ENCODE results near the gene GSX2. TPM values are rescaled to one million over a fixed set of nuclear protein-coding genes. Genes with fewer than 3 reads are reported as not detected.

Gene GSX2
- total and polyA plus RNA-seq, 8 donors = not detected

DNA sequence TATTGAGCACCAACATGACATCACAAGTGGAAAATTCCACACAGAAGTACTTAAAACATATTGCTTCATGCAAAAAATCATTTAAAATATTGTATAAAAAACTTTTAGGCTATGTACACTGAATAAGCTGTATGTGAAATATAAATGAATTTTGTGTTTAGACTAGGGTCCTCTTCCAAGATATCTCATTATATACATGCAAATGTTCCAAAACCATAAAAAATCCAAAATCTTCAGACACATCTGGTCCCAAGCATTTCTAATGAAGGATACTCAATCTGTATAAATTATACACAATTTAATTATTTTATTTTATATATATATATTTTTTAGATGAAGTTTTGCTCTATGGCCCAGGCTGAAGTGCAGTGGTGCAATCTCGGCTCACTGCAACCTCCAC lies 10.1 kb upstream of the GSX2 start:
- 91 to 100% methylated on average over 1 of the region's 1 CpG for WGBS, 2 donors
- H3K27ac ChIP-seq = no peak overlapping the region
- no peak for DNase-seq
- intact Hi-C loops (cut with DNase I) = no loop called here
- TF ChIP-seq CTCF (IDR thresholded peaks at IDR 0.05) = no peak
- H3K9me3 ChIP-seq = no peaks in the 10 kb centered on the region
- H3K4me1 ChIP-seq = peaks cover 0 to 7% (median 4%) of the 10 kb centered on the region in 3 donors
- FAIRE-seq = no peak
- no peak for ATAC-seq
- H3K4me3 ChIP-seq = no peak overlapping the region
- H3K27me3 ChIP-seq = peaks cover 0 to 24% (median 2%) of the 10 kb centered on the region in 4 donors
- no peaks in the 10 kb centered on the region for H3K36me3 ChIP-seq

DNA sequence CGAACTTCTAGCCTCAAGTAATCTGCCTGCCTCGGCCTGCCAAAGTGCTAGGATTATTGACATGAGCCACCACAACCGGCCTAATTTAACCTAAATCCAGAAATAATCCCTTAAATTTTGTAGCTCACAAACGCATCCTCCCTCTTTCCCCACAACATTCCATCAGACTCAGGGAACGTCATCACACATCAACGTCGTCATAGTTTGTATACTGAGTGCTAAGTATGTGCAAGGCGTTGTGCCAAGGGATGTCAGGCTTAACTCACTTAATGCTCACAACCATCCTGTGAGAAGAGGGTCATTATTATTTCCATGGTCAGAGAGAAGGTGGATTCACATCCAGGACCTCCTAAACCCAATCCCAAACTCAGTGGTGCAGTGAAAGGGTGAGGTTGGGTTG lies 9.6 kb upstream of the GSX2 start:
- no peak for FAIRE-seq
- peaks cover 0 to 7% (median 4%) of the 10 kb centered on the region in 3 donors for H3K4me1 ChIP-seq
- no peak for TF ChIP-seq CTCF (IDR thresholded peaks at IDR 0.05)
- no peak overlapping the region for H3K27ac ChIP-seq
- no peak for DNase-seq
- no peaks in the 10 kb centered on the region for H3K36me3 ChIP-seq
- peaks cover 0 to 29% (median 2%) of the 10 kb centered on the region in 4 donors for H3K27me3 ChIP-seq
- WGBS, 2 donors = 75 to 90% methylated on average over 8 of the region's 8 CpGs
- no peaks in the 10 kb centered on the region for H3K9me3 ChIP-seq
- no peak for ATAC-seq
- intact Hi-C loops (cut with DNase I) = no loop called here
- no peak overlapping the region for H3K4me3 ChIP-seq

- 4 to 5% methylated on average over 27 of the region's 27 CpGs for WGBS, 2 donors
- Histone ChIP-seq H3K27ac (peak overlapping the region in 1 of 4 donors; percentile 61), H3K9me3 (no peaks in the 10 kb centered on the region), H3K4me1 (peaks cover 0 to 7% (median 4%) of the 10 kb centered on the region in 3 donors), H3K27me3 (peaks cover 0 to 35% (median 2%) of the 10 kb centered on the region in 4 donors), H3K36me3 (no peaks in the 10 kb centered on the region), H3K4me3 (peak overlapping the region in 3 of 4 donors; percentile 31 to 54 (median 35))
- ATAC-seq (peak; percentile 75 to 85 (median 84)), FAIRE-seq (no peak), DNase-seq (peak; percentile 25 to 75 (median 55))
- intact Hi-C loops (cut with DNase I) = no loop called here
- TF ChIP-seq CTCF (IDR thresholded peaks at IDR 0.05) = no peak
These were observed 8.9 kb upstream of the GSX2 start for GRCh38 chr4:54090804-54091623.

DNA sequence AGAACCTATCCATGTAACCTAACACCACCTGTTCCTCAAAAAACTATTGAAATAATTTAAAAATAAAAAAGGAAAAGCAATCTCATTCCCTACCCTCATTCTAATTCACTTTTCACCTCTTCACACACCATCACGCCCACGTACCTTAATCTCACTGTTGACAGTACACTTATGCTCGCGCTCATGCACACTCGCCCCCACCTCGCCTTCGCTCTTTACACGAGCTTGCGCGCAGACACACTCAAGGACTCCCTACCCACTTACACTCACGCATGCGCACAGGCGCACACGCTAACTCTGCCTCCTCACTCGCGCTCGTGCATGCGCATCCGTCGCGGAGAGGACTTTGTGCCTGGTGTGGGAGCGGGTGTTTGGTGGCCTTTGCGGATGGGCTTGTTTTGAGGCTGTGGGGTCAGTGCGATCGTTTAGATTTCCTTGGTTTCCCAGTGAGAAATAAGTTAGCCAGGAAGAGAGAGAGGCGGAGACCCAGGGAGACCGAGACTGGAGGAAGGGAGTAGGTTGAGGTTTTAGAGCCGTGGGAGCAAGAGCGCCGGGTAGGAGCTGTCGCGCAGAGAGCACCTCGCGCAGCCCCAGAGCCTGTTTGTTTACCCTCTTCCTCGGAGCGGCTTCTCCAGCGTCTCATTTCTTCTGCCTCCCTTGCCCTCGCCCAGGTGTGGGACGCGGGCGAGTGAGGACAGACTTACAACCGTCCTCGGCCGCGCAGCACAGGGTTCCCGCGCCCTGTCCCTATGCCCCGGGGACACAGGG lies 8.1 kb upstream of the GSX2 start:
- 1% methylated on average over 41 to 48 of the region's 48 CpGs for WGBS, 2 donors
- ATAC-seq (peak; percentile 75 to 88 (median 86)), DNase-seq (peak; percentile 50 to 89 (median 66)), FAIRE-seq (no peak)
- Histone ChIP-seq H3K9me3 (no peaks in the 10 kb centered on the region), H3K4me3 (peak overlapping the region; percentile 13 to 54 (median 33)), H3K27me3 (peaks cover 0 to 43% (median 2%) of the 10 kb centered on the region in 4 donors), H3K4me1 (peaks cover 0 to 7% (median 4%) of the 10 kb centered on the region in 3 donors), H3K27ac (no peak overlapping the region), H3K36me3 (no peaks in the 10 kb centered on the region)
- intact Hi-C loops (cut with DNase I) = no loop called here
- TF ChIP-seq CTCF (IDR thresholded peaks at IDR 0.05) = no peak
